ENCODE data around the gene MCM5. TPM values are rescaled to one million over a fixed set of nuclear protein-coding genes. Genes with fewer than 3 reads are reported as not detected.
"Not testable (repeated sequence)": the region's sequence is repeated elsewhere in the genome, so short reads cannot be mapped to it uniquely, and the experiment has no call there.

MCM5 gene
- total RNA-seq, 1 donor from 2014 or later = 34.4 TPM

DNA sequence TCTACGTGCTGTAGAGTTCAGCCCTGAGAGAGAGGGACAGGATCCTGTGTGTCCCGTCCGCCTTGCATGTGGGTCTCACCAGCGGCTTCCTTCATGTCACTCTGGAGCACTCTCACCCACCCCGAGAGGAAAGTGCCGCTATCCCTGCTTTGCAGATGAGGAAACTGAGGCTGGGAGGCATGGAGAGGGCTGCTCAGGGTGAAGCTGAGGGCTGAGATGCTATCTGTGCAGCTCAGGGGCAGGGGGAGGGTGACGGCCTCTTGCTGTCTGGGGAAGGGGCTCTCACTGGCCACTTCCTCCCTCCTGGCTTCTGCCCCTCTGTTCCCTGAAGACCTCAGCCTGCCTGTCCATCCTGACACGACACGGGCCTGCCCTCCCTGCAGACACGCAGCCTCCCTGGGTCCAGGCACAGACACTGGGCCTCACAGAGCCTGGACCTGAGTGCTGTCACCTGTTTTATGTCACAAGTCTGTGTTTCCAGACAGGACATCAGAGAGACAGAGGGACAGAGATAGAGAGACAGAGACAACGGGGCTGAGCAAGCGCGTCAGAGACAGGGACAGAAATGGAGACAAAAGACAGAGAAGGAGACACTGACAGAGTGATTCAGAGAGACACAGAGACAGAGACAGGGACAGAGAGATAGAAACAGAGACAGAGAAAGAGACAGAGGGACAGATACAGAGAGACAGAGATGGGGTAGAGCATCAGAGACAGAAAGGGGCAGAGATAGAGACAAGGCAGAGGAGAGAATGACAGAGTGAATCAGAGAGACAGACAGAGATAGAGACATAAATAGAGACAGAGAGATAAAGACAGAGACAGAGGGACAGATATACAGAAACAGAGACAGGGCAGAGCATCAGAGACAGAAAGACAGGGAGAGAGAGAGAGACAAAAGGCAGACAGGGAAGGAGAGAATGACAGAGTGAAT lies 53.1 kb downstream of the MCM5 start:
- no peak for ATAC-seq

DNA sequence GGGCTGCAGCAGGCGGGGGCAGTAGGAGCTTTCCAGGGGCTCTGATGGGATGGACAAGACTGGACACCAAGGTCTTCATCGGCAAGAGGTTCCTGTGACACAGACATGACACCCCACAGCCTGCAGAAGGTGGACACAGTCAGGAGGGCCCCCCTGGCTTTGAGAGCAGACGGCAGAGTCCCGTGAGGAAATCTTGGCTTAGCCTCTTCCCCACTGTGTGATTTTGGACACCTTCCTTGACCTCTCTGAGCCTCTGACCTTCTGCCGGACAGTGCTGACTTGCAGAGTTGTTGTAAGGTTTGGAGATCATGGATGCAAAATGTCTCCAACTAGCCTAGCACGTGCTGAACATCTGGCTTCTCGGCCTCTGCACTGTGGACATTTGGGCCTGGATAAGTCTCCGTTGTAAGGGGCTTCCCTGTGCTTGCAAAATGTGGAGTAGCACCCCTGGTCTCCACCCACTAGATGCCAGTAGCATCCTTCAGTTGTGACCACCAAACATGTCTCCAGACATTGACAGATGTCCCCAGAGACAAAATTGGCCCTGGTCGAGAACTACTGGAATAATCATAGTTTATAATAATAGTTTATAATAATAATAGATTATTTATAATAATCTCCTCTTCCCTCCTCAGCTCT lies 54.6 kb downstream of the MCM5 start:
- ATAC-seq = no peak

DNA sequence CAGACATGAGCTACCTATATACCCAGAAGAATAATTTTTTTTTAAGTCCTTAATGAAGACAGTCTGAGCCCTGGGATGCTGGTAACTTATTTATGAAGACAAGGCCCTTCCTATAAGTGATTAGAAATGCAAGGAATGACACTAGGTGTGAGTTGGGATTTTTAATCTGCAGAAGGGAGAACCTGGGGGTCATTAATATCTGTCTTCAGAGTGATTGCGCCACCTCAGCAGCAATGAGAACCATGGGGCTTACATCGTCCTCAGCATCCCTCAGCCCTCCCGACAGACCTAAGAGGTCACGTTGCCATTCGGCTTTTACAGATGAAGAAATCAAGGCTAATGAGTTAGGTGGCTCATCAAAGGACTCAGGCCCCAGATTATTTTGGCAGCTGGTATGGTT lies 55.6 kb downstream of the MCM5 start:
- ATAC-seq = no peak

DNA sequence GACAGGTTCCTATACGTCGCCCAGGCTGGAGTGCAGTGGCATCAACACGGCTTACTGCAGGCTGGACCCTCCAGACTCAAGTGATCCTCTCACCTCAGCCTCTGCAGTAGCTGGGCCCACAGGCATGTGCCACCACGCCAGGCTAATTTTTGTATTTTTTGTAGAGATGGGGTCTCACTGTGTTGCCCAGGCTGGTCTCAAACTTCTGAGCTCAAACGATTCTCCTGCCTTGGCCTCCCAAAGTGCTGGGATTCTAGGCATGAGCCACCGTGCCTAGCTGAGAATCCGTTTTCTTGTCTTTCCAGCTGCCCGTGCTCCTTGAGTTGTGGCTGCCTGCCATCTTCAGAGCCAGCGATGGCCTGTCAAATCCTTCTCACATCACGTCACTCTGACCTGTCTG lies 56.8 kb downstream of the MCM5 start:
- ATAC-seq = no peak

DNA sequence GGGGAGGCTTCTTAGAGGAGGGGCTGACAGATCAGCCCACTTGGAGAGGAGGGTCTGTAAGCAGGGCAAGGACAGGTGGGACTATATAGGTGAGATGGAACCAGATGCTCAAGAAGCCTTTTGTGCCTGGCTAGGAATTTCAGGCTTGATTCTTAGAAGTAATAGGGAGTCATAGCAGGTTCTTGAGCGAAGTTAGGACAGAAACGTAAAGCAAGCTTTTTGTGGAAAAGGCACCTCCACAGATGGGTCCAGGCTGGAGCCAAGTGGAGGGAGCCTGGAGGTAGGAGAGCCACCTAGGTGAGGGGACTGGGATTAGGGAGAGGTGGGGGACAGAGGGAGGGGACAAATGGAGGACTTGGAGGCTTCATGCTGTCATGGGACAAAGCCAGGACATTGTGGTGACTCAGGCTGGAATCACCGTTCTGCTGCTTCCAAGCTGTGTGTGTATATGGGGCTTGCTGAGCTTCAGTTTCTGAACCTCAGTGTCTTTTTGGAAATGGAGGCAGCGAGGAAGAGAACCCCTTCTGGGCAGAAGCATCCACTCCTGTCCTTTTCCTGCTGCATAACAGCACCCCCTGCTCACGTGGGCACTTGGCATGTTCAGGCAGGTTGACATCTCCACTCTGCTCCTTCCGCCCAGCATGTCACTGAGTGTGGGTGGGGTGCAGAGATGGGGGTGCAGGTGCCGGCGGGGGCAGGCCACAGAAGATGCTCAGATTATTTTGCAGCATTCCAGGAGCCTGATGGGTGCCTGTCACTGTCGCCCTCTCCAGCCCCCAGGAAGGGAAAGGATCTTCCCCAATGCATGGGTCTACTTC lies 58.0 kb downstream of the MCM5 start:
- ATAC-seq = no peak

DNA sequence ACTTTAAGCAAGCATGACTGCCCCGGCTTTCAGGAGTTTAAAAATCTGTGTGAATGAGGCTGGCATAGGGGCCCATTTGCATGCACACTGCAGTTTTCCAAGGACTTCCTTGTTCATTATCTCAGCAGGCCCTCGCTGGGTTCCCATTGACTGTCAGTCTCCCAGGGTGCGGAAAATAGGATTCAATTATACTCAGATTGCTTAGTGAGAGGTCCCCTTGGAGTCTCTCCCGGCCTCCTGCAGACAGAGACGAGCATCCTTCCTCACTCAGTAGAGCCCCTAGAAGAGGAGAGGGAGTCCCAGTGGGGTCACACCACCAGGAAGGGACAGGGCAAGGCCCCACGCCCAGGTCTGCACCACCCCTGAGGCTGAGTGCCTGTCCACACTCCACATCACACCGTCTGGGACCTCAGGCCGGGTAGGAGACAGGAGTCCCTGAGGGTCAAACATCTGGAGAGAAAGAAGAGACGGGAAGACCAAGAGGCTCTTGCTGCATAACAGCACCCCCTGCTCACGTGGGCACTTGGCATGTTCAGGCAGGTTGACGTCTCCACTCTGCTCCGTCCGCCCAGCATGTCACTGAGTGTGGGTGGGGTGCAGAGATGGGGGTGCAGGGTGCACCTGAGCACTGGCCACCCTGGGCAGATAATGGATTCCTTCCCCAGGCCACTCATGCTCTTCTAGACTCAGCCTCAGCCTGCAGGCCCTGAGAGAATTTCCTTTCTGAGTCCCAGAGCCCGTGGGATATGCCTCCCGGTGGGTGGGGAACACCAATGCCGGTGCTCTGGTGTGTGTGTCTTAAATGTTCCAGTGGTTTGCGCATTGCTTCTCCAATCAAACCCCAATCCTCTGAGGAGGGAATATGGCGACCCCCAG lies 58.8 kb downstream of the MCM5 start:
- ATAC-seq = peak; percentile 34

DNA sequence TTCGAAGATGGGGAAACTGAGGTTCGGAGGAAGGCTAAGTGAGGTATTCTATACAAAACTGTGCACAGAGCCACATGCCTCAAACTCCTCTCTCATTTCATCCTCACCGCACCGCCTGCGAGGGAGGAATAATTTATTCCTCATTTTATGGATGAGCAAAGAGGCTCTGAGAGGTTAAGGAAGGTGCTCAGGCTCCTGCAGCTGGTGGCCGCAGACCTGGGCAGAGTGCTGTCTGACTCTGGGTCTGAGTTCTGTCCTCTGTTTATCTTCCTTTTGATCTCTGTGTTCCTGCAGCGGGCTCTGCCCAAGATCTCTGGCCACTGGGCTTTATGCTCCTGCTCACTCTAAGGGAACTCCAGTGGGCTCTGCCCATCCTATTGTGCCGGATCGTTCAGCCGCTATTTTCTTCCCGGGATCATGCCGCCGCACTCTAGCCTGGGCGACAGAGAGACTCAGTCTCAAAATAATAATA lies 59.5 kb downstream of the MCM5 start:
- ATAC-seq = no peak

DNA sequence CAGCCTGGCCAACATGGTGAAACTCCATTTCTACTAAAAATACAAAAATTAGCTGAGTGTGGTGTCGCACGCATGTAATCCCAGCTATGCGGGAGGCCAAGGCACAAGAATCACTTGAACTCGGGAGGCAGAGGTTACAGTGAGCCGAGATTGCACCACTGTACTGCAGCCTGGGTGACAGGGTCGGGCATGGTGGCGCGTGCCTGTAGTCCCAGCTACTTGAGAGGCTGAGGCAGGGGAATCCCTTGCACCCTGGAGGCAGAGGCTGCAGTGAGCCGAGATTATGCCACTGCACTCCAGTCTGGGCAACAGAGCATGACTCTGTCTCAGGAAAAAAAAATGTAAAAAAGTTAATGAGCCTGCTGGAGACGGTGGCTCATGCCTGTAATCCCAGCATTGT lies 60.0 kb downstream of the MCM5 start:
- ATAC-seq = not testable (repeated sequence)

DNA sequence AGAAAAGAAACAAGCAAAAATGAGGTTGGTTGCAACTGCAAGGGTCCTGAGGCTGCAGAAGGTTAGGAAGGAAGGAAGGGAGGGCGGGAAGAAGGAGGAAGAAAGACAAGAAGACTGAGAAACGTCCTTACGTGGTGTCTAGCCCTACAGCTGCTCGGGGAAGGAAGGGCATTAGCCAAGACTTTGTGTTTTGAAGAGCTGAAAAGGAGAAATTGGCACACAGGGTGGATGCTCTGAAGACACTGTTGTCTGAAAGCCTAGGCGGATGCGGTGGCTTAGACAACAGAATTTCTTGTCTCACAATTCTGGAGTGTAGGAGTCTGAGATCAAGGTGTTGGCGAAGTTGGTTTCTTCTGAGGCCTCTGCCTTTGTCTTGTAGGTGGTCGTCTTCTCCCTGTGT lies 60.7 kb downstream of the MCM5 start:
- ATAC-seq = no peak

DNA sequence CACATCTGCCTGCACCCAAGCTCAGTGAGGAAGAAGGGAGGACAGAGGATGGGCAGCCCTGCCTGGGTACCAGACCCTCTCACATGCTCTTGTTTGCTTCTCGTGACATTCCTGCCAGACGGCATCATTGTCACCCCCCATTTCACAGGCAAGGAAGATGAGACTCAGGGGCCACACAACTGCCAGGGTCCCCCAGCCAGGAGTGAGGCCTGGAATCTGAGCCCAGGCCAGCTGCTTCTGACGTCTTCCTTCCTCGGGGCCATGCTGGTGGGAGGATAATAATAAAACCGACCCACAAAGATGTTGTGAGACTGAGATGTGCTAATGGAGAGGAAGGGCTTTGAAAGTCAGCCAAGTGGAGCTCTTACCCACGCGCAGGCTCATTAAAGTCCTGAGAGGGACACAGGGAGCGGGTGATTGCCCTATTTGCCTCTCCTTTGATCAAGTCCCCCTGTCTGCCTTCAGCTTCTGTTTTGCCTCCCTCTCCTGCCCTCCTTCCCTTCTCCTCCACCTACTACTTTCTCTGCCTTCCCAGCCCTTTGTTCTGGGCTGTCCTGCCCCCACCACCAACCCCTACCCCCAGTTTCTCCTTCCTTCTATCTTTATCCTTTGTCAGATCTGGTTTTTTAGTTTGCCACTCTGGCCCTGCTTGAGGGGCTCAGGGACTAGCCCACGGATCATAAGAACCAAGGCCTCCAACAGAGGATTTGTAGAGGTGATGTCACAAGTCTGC lies 62.7 kb downstream of the MCM5 start:
- no peak for ATAC-seq

DNA sequence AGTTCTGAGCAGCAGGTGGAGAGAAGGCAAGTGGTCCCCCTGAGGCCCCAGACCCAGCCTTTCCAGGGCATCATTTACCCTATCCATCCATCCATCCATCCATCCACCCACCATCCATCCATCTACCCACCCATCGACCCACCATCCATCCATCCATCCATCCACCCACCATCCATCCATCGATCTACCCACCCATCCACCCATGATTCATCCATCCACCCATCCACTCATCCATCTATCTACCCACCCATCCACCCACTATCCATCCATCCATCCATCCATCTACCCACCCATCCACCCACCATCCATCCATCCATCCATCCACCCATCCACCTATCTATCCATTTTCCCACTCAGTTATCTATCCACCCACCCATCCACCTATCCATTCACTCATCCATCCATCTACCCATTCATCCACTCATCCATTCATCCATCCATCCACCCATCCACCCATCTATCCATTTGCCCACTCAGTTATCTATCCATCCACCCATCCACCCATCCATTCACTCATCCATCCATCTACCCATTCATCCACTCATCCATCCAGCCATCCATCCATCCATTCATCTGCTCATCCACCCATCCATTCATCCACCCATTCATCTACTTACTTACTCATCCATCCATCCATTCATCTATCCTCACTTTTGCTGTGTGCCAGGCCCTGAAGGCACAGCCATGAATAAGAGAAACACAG lies 63.4 kb downstream of the MCM5 start:
- ATAC-seq = no peak

DNA sequence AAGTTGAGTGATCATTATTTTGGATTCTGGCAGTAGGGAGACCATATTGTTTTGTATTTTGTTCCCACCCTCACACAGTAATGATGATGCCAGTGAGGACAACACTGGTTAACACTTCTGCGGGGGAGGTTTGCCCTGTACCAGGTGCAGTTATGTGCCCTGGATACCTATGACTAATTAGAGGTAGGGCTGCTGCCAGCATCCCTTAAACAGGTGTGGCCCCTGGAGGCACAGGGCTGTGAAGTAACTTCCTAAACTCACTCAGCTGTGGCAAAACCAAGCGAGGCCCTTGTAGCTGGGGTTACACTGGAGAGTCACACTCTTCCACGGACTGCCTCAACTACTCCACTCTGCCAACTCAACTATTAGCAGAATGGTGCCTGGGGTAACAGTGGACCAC lies 64.5 kb downstream of the MCM5 start:
- ATAC-seq = peak; percentile 80

DNA sequence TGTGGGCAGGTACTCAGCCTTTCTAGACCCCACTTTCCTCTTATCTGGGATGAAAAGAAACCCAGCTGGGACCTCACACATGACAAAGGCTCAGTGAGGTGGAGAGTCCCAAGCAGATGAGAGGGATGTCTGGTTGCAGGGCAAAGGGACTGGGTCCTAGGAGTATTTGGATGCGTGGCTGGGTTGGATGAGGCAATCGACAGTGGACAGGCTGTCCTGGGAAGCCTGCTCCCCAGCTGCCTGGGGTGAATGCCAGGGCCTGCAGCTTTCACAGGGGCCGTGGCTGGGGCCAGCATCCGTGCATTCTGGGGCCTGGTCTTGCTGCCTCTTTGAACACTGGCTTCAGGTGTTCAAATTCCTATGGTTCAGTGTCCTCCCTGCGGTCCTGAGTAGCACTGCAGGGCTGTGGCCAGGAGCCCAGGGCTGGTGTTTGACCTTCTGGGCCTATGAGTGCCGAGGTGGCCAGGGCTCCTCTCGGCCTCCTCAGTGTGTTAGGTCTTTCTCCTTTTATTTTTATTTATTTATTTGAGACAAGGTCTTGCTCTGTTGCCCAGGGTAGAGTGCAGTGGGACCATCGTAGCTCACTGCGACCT lies 65.3 kb downstream of the MCM5 start:
- no peak for ATAC-seq

DNA sequence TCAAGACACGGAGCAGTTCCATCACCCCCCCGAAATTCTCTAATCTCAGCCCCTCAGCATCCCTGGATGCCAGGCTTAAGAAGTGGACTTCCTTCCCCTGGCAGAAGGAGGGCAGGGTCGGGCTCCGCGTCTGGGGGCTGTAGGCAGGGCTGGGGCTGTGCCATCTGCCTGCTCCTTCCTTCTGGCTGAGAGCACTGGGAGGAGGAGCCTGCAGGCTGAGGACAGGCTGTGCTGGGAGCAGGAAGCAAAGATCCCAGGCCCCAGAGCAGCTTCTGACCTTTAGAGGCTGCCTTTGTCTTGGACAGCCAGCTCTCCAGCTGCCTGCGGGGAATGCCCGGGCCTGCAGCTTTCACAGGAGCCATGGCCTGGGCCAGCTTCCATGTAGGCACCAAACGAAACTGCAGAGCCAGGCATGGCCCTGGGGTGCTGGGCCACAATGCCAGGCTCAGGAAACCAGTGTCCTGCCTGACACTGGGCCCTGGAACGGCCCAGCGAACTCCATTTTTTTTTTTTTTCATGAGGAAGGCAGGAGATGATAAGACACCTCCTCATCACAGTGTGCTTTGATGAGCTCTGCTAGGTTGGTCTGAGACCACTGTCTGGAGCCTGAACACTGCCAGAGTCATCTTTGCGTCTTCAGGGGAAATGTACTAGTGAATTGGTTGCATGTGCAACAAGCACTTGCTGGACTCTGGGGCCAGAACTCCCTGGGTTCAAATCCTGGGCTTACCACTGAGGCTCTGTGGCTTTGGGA lies 67.9 kb downstream of the MCM5 start:
- ATAC-seq = peak; percentile 45

DNA sequence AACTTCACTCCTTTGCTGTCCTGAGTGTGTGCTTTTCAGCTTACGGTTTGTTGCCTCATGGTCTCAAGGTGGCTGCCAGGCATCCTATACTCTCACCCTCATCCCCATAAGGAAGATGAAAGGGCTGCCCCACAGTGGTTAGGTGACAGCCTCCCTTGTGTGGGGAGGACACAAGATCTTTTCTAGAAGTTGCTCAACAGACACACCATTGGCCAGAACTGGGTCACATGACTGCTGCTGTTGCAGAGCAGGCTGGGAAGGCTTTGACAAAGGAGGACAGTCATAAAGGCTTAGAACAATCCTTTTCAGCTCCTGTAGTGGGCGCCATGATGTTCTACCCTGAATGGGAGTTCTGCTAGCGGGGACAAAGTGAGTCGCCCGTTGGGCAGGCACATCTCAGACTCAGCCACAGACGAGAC lies 71.0 kb downstream of the MCM5 start:
- no peak for ATAC-seq

DNA sequence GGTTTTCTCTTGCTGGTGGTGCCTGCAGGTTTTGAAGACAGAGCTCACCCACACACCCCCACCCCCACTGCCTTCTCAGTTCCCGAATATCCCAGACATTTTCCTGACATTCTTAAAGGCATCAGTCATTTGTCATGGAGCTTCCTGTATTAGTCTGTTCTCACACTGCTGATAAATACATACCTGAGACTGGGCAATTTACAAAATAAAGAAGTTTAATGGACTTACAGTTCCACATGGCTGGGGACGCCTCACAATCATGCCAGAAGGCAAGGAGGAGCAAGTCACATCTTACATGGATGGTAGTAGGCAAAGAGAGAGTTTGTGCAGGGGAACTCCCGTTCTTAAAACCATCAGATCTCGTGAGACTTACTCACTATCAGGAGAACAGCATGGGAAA lies 71.6 kb downstream of the MCM5 start:
- ATAC-seq = not testable (repeated sequence)

DNA sequence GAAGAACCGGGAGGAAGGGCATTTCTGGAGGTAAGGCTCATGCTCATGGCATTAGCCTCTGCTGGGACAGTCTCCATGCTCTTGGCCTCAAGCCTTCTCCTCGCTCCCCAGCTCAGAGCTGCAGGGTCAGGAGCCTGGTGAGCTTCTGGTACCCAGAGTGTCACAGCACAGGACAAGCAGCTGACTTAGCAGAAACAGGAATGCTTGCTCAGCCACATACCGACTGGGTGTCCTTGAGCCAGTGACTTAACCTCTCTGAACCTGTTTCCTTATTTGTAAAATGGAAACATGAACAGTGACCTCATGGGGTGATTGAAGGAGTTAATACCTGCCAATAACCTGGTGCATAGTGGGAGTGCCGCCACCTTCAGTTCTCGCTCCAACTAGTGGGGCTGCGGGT lies 72.5 kb downstream of the MCM5 start:
- peak; percentile 34 for ATAC-seq

DNA sequence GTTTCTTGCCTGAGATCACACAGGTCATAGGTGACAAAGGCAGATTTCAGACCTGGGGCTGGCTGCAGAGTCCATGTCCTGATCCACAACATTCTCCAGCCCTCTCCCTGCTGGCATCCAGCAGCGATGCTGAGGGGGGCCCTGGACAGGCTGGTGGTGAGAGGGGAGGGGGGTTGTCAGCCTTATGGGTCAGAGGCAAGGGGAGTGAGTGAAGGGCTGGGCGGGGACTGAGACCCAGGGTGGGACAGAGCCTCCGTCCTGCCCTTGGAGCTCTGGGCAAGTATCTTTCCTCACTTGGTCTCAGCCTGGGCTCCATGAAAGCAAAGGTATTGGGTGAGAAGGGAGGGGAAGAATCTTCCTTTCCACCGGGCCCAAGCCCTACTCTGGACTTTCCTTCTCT lies 74.0 kb downstream of the MCM5 start:
- ATAC-seq = no peak
